HepG2 (cell line): ENCODE data around the gene AFF4. TPM values are rescaled to one million over a fixed set of nuclear protein-coding genes. Genes with fewer than 3 reads are reported as not detected.
A peak's percentile ranks its signal among the peaks of the same experiment; 100 is the strongest.

Source experiments
- CCDC6 ChIP-seq: sonication (generic); formaldehyde crosslinking; IDR thresholded peaks from 2 replicates; pipeline ENCODE4 v1.8.1; 2022; ENCODE audit warnings: mild to moderate bottlenecking, missing genetic modification reagents, moderate library complexity
- HOXA3 ChIP-seq: sonication (generic); formaldehyde crosslinking; IDR thresholded peaks from 2 replicates; pipeline ENCODE4 v1.5.0; 2020; ENCODE audit warnings: missing genetic modification reagents
- RCOR2 ChIP-seq: IDR thresholded peaks from 2 replicates; pipeline ENCODE4 v1.6.1; 2016; ENCODE audit warnings: missing biosample characterization, missing genetic modification reagents
- ZBTB7B ChIP-seq: sonication (generic); formaldehyde crosslinking; IDR thresholded peaks from 2 replicates; pipeline ENCODE4 v1.4.0; 2020; ENCODE audit warnings: missing genetic modification reagents
- ZC3H13 ChIP-seq: sonication (generic); formaldehyde crosslinking; IDR thresholded peaks from 2 replicates; pipeline ENCODE4 v1.8.1; 2023; ENCODE audit warnings: mild to moderate bottlenecking, missing genetic modification reagents, moderate library complexity
- ZNF20 ChIP-seq: sonication (generic); formaldehyde crosslinking; IDR thresholded peaks from 2 replicates; pipeline ENCODE4 v1.4.0; 2020; ENCODE audit warnings: mild to moderate bottlenecking, moderate library complexity, missing genetic modification reagents
- ZNF253 ChIP-seq: sonication (generic); formaldehyde crosslinking; IDR thresholded peaks from 2 replicates; pipeline ENCODE4 v1.8.0; 2022; ENCODE audit warnings: mild to moderate bottlenecking, missing genetic modification reagents, borderline replicate concordance
- ZNF44 ChIP-seq: sonication (generic); formaldehyde crosslinking; IDR thresholded peaks from 2 replicates; pipeline ENCODE4 v1.5.1; 2020; ENCODE audit warnings: mild to moderate bottlenecking, missing genetic modification reagents
- ZNF792 ChIP-seq: IDR thresholded peaks from 2 replicates; pipeline ENCODE4 v1.6.1; 2016
- polyA plus RNA-seq, 8 experiments: library from polyadenylated mRNA; depleted of rRNA in 3 of 8; stranded (reverse) in 7 of 8; unstranded in 1 of 8; fragments of >200 nt; fragmentation: Illumina TruSeq in 4 of 8; extraction: Trizol in 4 of 8; gene quantifications; 2 replicates each; pipeline versions ENCODE4 v1.2.1 to v1.2.3, GENCODE V29; 2011 to 2016; ENCODE audit warnings: low read depth in 4 of 8, missing spikeins in 1 of 8, mixed read lengths in 1 of 8; ENCODE audit not compliant: insufficient read depth in 1 of 8
- total RNA-seq, 5 experiments: library from RNA; depleted of rRNA; stranded (reverse); fragments of >200 nt; fragmentation: Illumina TruSeq; extraction: Trizol; gene quantifications; 2 replicates each; pipeline ENCODE4 v1.2.3, GENCODE V29; 2016; ENCODE audit warnings: low read depth in 1 of 5
- TF ChIP-seq, protein P1 (sequence below): sonication (generic); formaldehyde crosslinking; IDR thresholded peaks from 2 replicates; pipeline ENCODE4 v1.5.1; 2020; ENCODE audit warnings: missing genetic modification reagents, mild to moderate bottlenecking, borderline replicate concordance
- TF ChIP-seq, protein P2 (sequence below): IDR thresholded peaks from 2 replicates; pipeline ENCODE4 v1.6.1; 2012; ENCODE audit warnings: low read depth, low read length, improper control_type of control experiment
- TF ChIP-seq, protein P3 (sequence below): sonication (generic); formaldehyde crosslinking; IDR thresholded peaks from 2 replicates; pipeline ENCODE4 v1.8.1; 2023; ENCODE audit warnings: missing genetic modification reagents, inconsistent platforms, borderline replicate concordance
- TF ChIP-seq, protein P4 (sequence below): sonication (generic); formaldehyde crosslinking; IDR thresholded peaks from 2 replicates; pipeline ENCODE4 v1.9.0; 2022; ENCODE audit warnings: missing genetic modification reagents, mild to moderate bottlenecking, borderline replicate concordance
- TF ChIP-seq, protein P5 (sequence below): sonication (generic); formaldehyde crosslinking; IDR thresholded peaks from 2 replicates; pipeline ENCODE4 v1.8.0; 2022; ENCODE audit warnings: missing genetic modification reagents, mild to moderate bottlenecking, moderate library complexity, borderline replicate concordance
- TF ChIP-seq, protein P6 (sequence below): IDR thresholded peaks from 2 replicates; pipeline ENCODE4 v1.6.1; 2012; ENCODE audit warnings: inconsistent platforms
- TF ChIP-seq, protein P7 (sequence below): sonication (generic); formaldehyde crosslinking; IDR thresholded peaks from 2 replicates; pipeline ENCODE4 v1.8.1; 2022; ENCODE audit warnings: mild to moderate bottlenecking, missing genetic modification reagents

The AFF4 gene
- total and polyA plus RNA-seq, 2 of the 13 experiments (the other 11 are each of a cell fraction or from before 2014, with no cell fraction given) = 22.1 to 25.5 TPM

DNA sequence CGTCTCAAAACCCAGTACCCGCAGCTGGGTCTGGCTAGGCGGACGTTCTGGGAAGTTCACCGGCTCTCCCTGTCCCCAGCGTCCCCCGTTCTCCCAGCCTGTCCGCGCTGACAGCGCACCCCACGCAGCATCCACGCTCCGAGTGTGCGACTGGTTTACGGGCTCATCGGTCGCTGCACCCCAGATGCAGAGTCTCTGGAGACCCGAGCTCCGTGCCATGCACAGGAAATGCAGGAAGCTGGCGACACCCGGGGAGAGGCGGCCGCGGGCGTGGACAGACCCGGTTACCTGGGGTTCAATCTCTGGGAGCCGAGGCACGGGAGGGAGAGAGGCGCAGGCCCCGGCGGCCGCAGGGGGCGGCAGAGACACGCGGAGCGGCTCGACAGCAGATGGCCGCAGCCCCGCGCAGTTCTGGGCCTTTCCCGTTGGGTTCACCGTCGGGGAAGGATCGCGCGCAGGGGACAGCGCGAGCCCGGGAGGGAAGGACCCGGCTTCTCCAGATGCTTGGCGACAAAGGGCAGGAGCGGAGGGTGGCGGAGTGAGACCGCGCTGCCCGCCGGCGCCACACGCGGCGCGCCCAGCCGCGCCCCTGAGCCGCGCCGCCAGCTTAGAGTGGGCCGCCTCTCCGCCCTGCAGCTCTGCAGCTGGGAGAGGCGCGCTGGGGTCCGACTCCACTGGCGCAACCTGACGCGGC, 133.5 kb downstream of the AFF4 start (continued):
- TF ChIP-seq, protein P1, sequence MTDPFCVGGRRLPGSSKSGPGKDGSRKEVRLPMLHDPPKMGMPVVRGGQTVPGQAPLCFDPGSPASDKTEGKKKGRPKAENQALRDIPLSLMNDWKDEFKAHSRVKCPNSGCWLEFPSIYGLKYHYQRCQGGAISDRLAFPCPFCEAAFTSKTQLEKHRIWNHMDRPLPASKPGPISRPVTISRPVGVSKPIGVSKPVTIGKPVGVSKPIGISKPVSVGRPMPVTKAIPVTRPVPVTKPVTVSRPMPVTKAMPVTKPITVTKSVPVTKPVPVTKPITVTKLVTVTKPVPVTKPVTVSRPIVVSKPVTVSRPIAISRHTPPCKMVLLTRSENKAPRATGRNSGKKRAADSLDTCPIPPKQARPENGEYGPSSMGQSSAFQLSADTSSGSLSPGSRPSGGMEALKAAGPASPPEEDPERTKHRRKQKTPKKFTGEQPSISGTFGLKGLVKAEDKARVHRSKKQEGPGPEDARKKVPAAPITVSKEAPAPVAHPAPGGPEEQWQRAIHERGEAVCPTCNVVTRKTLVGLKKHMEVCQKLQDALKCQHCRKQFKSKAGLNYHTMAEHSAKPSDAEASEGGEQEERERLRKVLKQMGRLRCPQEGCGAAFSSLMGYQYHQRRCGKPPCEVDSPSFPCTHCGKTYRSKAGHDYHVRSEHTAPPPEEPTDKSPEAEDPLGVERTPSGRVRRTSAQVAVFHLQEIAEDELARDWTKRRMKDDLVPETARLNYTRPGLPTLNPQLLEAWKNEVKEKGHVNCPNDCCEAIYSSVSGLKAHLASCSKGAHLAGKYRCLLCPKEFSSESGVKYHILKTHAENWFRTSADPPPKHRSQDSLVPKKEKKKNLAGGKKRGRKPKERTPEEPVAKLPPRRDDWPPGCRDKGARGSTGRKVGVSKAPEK (CRISPR knock-in tag) = 0 out of 2 replicates have a peak, but pooled peaks have one; percentile 26
- peak; percentile 77; the same call in 1 of the 2 replicates for TF ChIP-seq CCDC6 (CRISPR knock-in tag)
- TF ChIP-seq ZNF20 = no peak
- TF ChIP-seq ZNF792 (CRISPR knock-in tag) = 0 out of 2 replicates have a peak, but pooled peaks have one; percentile 33
- TF ChIP-seq ZNF44 (CRISPR knock-in tag) = 0 out of 2 replicates have a peak, but pooled peaks have one; percentile 56
- TF ChIP-seq RCOR2 (CRISPR knock-in tag) = no peak
- TF ChIP-seq ZC3H13 = no peak
- TF ChIP-seq, protein P2, sequence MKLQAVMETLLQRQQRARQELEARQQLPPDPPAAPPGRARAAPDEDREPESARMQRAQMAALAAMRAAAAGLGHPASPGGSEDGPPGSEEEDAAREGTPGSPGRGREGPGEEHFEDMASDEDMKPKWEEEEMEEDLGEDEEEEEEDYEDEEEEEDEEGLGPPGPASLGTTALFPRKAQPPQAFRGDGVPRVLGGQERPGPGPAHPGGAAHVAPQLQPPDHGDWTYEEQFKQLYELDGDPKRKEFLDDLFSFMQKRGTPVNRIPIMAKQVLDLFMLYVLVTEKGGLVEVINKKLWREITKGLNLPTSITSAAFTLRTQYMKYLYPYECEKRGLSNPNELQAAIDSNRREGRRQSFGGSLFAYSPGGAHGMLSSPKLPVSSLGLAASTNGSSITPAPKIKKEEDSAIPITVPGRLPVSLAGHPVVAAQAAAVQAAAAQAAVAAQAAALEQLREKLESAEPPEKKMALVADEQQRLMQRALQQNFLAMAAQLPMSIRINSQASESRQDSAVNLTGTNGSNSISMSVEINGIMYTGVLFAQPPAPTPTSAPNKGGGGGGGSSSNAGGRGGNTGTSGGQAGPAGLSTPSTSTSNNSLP = no peak
- TF ChIP-seq HOXA3 (CRISPR knock-in tag) = peak; percentile 70; the same call in 1 of the 2 replicates
- TF ChIP-seq, protein P3, sequence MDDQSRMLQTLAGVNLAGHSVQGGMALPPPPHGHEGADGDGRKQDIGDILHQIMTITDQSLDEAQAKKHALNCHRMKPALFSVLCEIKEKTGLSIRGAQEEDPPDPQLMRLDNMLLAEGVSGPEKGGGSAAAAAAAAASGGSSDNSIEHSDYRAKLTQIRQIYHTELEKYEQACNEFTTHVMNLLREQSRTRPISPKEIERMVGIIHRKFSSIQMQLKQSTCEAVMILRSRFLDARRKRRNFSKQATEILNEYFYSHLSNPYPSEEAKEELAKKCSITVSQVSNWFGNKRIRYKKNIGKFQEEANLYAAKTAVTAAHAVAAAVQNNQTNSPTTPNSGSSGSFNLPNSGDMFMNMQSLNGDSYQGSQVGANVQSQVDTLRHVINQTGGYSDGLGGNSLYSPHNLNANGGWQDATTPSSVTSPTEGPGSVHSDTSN (CRISPR knock-in tag) = no peak
- TF ChIP-seq ZNF253 = no peak
- TF ChIP-seq, protein P4, sequence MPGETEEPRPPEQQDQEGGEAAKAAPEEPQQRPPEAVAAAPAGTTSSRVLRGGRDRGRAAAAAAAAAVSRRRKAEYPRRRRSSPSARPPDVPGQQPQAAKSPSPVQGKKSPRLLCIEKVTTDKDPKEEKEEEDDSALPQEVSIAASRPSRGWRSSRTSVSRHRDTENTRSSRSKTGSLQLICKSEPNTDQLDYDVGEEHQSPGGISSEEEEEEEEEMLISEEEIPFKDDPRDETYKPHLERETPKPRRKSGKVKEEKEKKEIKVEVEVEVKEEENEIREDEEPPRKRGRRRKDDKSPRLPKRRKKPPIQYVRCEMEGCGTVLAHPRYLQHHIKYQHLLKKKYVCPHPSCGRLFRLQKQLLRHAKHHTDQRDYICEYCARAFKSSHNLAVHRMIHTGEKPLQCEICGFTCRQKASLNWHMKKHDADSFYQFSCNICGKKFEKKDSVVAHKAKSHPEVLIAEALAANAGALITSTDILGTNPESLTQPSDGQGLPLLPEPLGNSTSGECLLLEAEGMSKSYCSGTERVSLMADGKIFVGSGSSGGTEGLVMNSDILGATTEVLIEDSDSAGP (CRISPR knock-in tag) = peak; percentile 82
- TF ChIP-seq, protein P5, sequence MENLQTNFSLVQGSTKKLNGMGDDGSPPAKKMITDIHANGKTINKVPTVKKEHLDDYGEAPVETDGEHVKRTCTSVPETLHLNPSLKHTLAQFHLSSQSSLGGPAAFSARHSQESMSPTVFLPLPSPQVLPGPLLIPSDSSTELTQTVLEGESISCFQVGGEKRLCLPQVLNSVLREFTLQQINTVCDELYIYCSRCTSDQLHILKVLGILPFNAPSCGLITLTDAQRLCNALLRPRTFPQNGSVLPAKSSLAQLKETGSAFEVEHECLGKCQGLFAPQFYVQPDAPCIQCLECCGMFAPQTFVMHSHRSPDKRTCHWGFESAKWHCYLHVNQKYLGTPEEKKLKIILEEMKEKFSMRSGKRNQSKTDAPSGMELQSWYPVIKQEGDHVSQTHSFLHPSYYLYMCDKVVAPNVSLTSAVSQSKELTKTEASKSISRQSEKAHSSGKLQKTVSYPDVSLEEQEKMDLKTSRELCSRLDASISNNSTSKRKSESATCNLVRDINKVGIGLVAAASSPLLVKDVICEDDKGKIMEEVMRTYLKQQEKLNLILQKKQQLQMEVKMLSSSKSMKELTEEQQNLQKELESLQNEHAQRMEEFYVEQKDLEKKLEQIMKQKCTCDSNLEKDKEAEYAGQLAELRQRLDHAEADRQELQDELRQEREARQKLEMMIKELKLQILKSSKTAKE = no peak
- TF ChIP-seq ZBTB7B (CRISPR knock-in tag) = peak; percentile 52; the same call in 1 of the 2 replicates
- TF ChIP-seq, protein P6, sequence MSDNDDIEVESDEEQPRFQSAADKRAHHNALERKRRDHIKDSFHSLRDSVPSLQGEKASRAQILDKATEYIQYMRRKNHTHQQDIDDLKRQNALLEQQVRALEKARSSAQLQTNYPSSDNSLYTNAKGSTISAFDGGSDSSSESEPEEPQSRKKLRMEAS = peak; percentile 77; the same call in 1 of the 2 replicates
- TF ChIP-seq, protein P7, sequence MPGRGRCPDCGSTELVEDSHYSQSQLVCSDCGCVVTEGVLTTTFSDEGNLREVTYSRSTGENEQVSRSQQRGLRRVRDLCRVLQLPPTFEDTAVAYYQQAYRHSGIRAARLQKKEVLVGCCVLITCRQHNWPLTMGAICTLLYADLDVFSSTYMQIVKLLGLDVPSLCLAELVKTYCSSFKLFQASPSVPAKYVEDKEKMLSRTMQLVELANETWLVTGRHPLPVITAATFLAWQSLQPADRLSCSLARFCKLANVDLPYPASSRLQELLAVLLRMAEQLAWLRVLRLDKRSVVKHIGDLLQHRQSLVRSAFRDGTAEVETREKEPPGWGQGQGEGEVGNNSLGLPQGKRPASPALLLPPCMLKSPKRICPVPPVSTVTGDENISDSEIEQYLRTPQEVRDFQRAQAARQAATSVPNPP (CRISPR knock-in tag) = 0 out of 2 replicates have a peak, but pooled peaks have one; percentile 69
